Dedifferentiated amniotic fluid mesenchymal stem cell (primary cell): Measurements from ENCODE around the gene CTNNBL1.
"Not testable (repeated sequence)": the region's sequence is repeated elsewhere in the genome, so short reads cannot be mapped to it uniquely, and the experiment has no call there.

Experiments
- DNase-seq: peaks from one replicate; pipeline ENCODE4 v3.0.0-alpha.2; 2016; ENCODE audit errors: extremely low spot score

Gene CTNNBL1

GRCh38 chr20:37693635-37694626 lies at the start of gene CTNNBL1:
CTNNBL1 (plus strand) TSS chr20:37694030; CDS start chr20:37694123, 93 bp downstream.
- peak; percentile 97 for DNase-seq

GRCh38 chr20:37644605-37645004 lies 49.2 kb upstream of the CTNNBL1 start:
- DNase-seq = no peak

GRCh38 chr20:37647946-37648345 lies 45.9 kb upstream of the CTNNBL1 start:
- no peak for DNase-seq

- DNase-seq = no peak
Observed at GRCh38 chr20:37649017-37649416, 44.8 kb upstream of the CTNNBL1 start.

GRCh38 chr20:37649676-37650370 lies 44.0 kb upstream of the CTNNBL1 start:
- DNase-seq = no peak

GRCh38 chr20:37650661-37651060 lies 43.2 kb upstream of the CTNNBL1 start:
- DNase-seq = no peak

- DNase-seq = no peak
Observed at GRCh38 chr20:37651932-37652331, 41.9 kb upstream of the CTNNBL1 start.

GRCh38 chr20:37656945-37657344 lies 36.9 kb upstream of the CTNNBL1 start:
- DNase-seq = no peak

GRCh38 chr20:37657924-37658804 lies 35.7 kb upstream of the CTNNBL1 start:
- no peak for DNase-seq

GRCh38 chr20:37661519-37661918 lies 32.3 kb upstream of the CTNNBL1 start:
- no peak for DNase-seq

GRCh38 chr20:37662308-37662707 lies 31.5 kb upstream of the CTNNBL1 start:
- no peak for DNase-seq

GRCh38 chr20:37664595-37664994 lies 29.2 kb upstream of the CTNNBL1 start:
- not testable (repeated sequence) for DNase-seq

GRCh38 chr20:37668166-37668565 lies 25.7 kb upstream of the CTNNBL1 start:
- DNase-seq = no peak

- DNase-seq = no peak
Observed at GRCh38 chr20:37669062-37669772, 24.6 kb upstream of the CTNNBL1 start.

- DNase-seq = no peak
Observed at GRCh38 chr20:37669773-37670236, 24.0 kb upstream of the CTNNBL1 start.

- DNase-seq = no peak
Observed at GRCh38 chr20:37670351-37670791, 23.5 kb upstream of the CTNNBL1 start.

- DNase-seq = no peak
Observed at GRCh38 chr20:37672143-37672542, 21.7 kb upstream of the CTNNBL1 start.

GRCh38 chr20:37673444-37673843 lies 20.4 kb upstream of the CTNNBL1 start:
- no peak for DNase-seq

GRCh38 chr20:37676440-37676839 lies 17.4 kb upstream of the CTNNBL1 start:
- no peak for DNase-seq

GRCh38 chr20:37677969-37678861 lies 15.6 kb upstream of the CTNNBL1 start:
- DNase-seq = no peak
